ENCODE results near the gene IL34.
A peak's percentile ranks its signal among the peaks of the same experiment; 100 is the strongest.
"Not testable (repeated sequence)": the region's sequence is repeated elsewhere in the genome, so short reads cannot be mapped to it uniquely, and the experiment has no call there.

The IL34 gene

GRCh38 chr16:70646260-70647241 lies at the start of gene IL34:
TSS of gene IL34 (plus strand) at chr16:70646559. CDS start at chr16:70646948, 389 bp downstream.
- peak; percentile 56 for DNase-seq

- no peak for DNase-seq
Measured at GRCh38 chr16:70597135-70597835, 49.1 kb upstream of the IL34 start.

GRCh38 chr16:70598937-70599503 lies 47.3 kb upstream of the IL34 start:
- no peak for DNase-seq

GRCh38 chr16:70600730-70601129 lies 45.6 kb upstream of the IL34 start:
- DNase-seq: no peak

- DNase-seq: no peak
Measured at GRCh38 chr16:70601576-70602575, 44.5 kb upstream of the IL34 start.

- DNase-seq: no peak
Measured at GRCh38 chr16:70602831-70603230, 43.5 kb upstream of the IL34 start.

- no peak for DNase-seq
Measured at GRCh38 chr16:70604407-70605282, 41.7 kb upstream of the IL34 start.

- DNase-seq: no peak
Measured at GRCh38 chr16:70605283-70605657, 41.1 kb upstream of the IL34 start.

- DNase-seq: no peak
Measured at GRCh38 chr16:70608521-70608920, 37.8 kb upstream of the IL34 start.

- DNase-seq: no peak
Measured at GRCh38 chr16:70610273-70611223, 35.8 kb upstream of the IL34 start.

- DNase-seq: no peak
Measured at GRCh38 chr16:70611224-70611598, 35.1 kb upstream of the IL34 start.

- DNase-seq: no peak
Measured at GRCh38 chr16:70611785-70612303, 34.5 kb upstream of the IL34 start.

GRCh38 chr16:70612931-70613330 lies 33.4 kb upstream of the IL34 start:
- DNase-seq: no peak

GRCh38 chr16:70614208-70614951 lies 32.0 kb upstream of the IL34 start:
- no peak for DNase-seq

GRCh38 chr16:70615945-70616344 lies 30.4 kb upstream of the IL34 start:
- no peak for DNase-seq

- not testable (repeated sequence) for DNase-seq
Measured at GRCh38 chr16:70621864-70622263, 24.5 kb upstream of the IL34 start.

GRCh38 chr16:70627696-70628095 lies 18.7 kb upstream of the IL34 start:
- DNase-seq: no peak

- DNase-seq: no peak
Measured at GRCh38 chr16:70630960-70631745, 15.2 kb upstream of the IL34 start.

Data from right hindlimb (tissue), 1 donor.